Smooth muscle cell (in vitro differentiated cells): ENCODE results near the gene RFPL2. TPM values are rescaled to one million over a fixed set of nuclear protein-coding genes. Genes with fewer than 3 reads are reported as not detected.

Experiments used
- DNase-seq: peaks from one replicate; lab custom pipeline; 2025; ENCODE audit not compliant: unreplicated experiment; lab: John Stamatoyannopoulos, UW
- H2AFZ ChIP-seq: fragments of 200-600 bp; sonication (generic); 2 replicates; pipeline ENCODE4 v1.6.0; 2016; ENCODE audit warnings: antibody characterized with exemption, low read depth, mild to moderate bottlenecking
- H3F3A ChIP-seq: fragments of 200-600 bp; sonication (generic); 2 replicates; pipeline ENCODE4 v1.6.0; 2017; ENCODE audit warnings: antibody characterized with exemption, low read depth
- H3K27ac ChIP-seq: fragments of 200-600 bp; sonication (generic); 2 replicates; pipeline ENCODE4 v1.5.1; 2016; ENCODE audit warnings: low read depth, mild to moderate bottlenecking
- H3K27me3 ChIP-seq: fragments of 200-600 bp; sonication (generic); 2 replicates; pipeline ENCODE4 v1.6.1; 2016; ENCODE audit warnings: low read depth, mild to moderate bottlenecking
- H3K36me3 ChIP-seq: fragments of 200-600 bp; sonication (generic); 2 replicates; pipeline ENCODE4 v1.5.1; 2016; ENCODE audit warnings: low read depth
- H3K4me1 ChIP-seq: fragments of 200-600 bp; sonication (generic); 2 replicates; pipeline ENCODE4 v1.5.1; 2016; ENCODE audit warnings: low read depth
- H3K4me2 ChIP-seq: fragments of 200-600 bp; sonication (generic); 2 replicates; pipeline ENCODE4 v1.6.0; 2016; ENCODE audit warnings: mild to moderate bottlenecking
- H3K4me3 ChIP-seq: fragments of 200-600 bp; sonication (generic); 2 replicates; pipeline ENCODE4 v1.5.1; 2016; ENCODE audit warnings: mild to moderate bottlenecking
- H3K79me2 ChIP-seq: fragments of 200-600 bp; sonication (generic); 2 replicates; pipeline ENCODE4 v1.6.0; 2016; ENCODE audit warnings: low read depth, mild to moderate bottlenecking
- H3K9ac ChIP-seq: fragments of 200-600 bp; sonication (generic); 2 replicates; pipeline ENCODE4 v1.6.0; 2016; ENCODE audit warnings: low read depth
- H3K9me3 ChIP-seq: fragments of 200-600 bp; sonication (generic); replicated peaks from 2 replicates; pipeline ENCODE4 v1.5.1; 2016; ENCODE audit warnings: low read depth
- H4K20me1 ChIP-seq: fragments of 200-600 bp; sonication (generic); 2 replicates; pipeline ENCODE4 v1.6.0; 2016; ENCODE audit warnings: low read depth
- CTCF ChIP-seq: fragments of 200-600 bp; sonication (generic); IDR thresholded peaks from 2 replicates; pipeline ENCODE4 v1.5.1; 2017; ENCODE audit warnings: borderline replicate concordance, mild to moderate bottlenecking, antibody characterized with exemption; ENCODE audit not compliant: insufficient read depth, poor library complexity, severe bottlenecking
- WGBS: methylation state at CpG from one replicate; pipeline ENCODE4 v1.1.7; 2016; ENCODE audit warnings: low lambda C conversion rate; 5-methylcytosine and 5-hydroxymethylcytosine counted together
- polyA plus RNA-seq: library from polyadenylated mRNA; unstranded; fragments of >200 nt; fragmentation: Nextera tagmentation; extraction: Ambion mirVana; gene quantifications from 2 replicates; pipeline ENCODE4 v1.2.1, GENCODE V29; 2016
- total RNA-seq: library from RNA; depleted of rRNA; stranded (reverse); fragments of >200 nt; gene quantifications from 2 replicates; pipeline ENCODE4 v1.2.3, GENCODE V29; 2014

The RFPL2 gene
- total and polyA plus RNA-seq, 2 experiments from 2014 or later: not detected

- Histone ChIP-seq H3K36me3 (no peaks in the 10 kb centered on the region), H3K4me3 (no peak overlapping the region), H3K79me2 (no peaks in the 10 kb centered on the region), H3K27me3 (peaks cover 17% of the 10 kb centered on the region), H3K9ac (no peak overlapping the region), H2AFZ (no peak overlapping the region), H3K4me2 (no peak overlapping the region), H3K9me3 (no peaks in the 10 kb centered on the region), H3K4me1 (peaks cover 7% of the 10 kb centered on the region), H3F3A (no peaks in the 10 kb centered on the region), H3K27ac (no peak overlapping the region), H4K20me1 (no peaks in the 10 kb centered on the region)
- no peak for TF ChIP-seq CTCF
- no peak for DNase-seq
- 81% methylated on average over 4 of the region's 4 CpGs for WGBS
Observed at GRCh38 chr22:32207971-32208480, 3.2 kb upstream of the RFPL2 start.

- no peak overlapping the region for H3K4me3 ChIP-seq
- DNase-seq: no peak
- H3K27ac ChIP-seq: no peak overlapping the region
- peaks cover 26% of the 10 kb centered on the region for H3K27me3 ChIP-seq
- whole genome bisulfite sequencing: 67% methylated on average over 22 of the region's 22 CpGs
- no peak overlapping the region for H3K4me2 ChIP-seq
- H4K20me1 ChIP-seq: no peaks in the 10 kb centered on the region
- H2AFZ ChIP-seq: no peak overlapping the region
- TF ChIP-seq CTCF: peak; percentile 39
- H3K79me2 ChIP-seq: no peaks in the 10 kb centered on the region
- H3K4me1 ChIP-seq: peaks cover 7% of the 10 kb centered on the region
- no peak overlapping the region for H3K9ac ChIP-seq
- no peaks in the 10 kb centered on the region for H3K9me3 ChIP-seq
- no peaks in the 10 kb centered on the region for H3K36me3 ChIP-seq
- H3F3A ChIP-seq: no peaks in the 10 kb centered on the region
Observed at GRCh38 chr22:32206774-32207758, 2.2 kb upstream of the RFPL2 start.

- Histone ChIP-seq H3K4me2 (no peak overlapping the region), H3K36me3 (no peaks in the 10 kb centered on the region)
- DNase-seq: no peak
Observed at GRCh38 chr22:32205974-32206773, 1.3 kb upstream of the RFPL2 start.

More at GRCh38 chr22:32205974-32206773, 1.3 kb upstream of the RFPL2 start:
- Histone ChIP-seq H3K4me1 (peaks cover 7% of the 10 kb centered on the region), H3K27ac (no peak overlapping the region), H3F3A (no peaks in the 10 kb centered on the region), H3K27me3 (peaks cover 35% of the 10 kb centered on the region), H3K9ac (no peak overlapping the region), H4K20me1 (no peaks in the 10 kb centered on the region), H3K4me3 (no peak overlapping the region), H3K79me2 (no peaks in the 10 kb centered on the region), H2AFZ (no peak overlapping the region), H3K9me3 (no peaks in the 10 kb centered on the region)
- TF ChIP-seq CTCF: peak; percentile 16
- WGBS: 75% methylated on average over 22 of the region's 30 CpGs
